HG02642 (cell line): ENCODE results near the gene CYP4V2.

Experiments used
- ATAC-seq: cut with Tn5 transposase; IDR thresholded peaks from one replicate; pipeline ENCODE4 v1.9.1; 2021; ENCODE audit warnings: mild to moderate bottlenecking; ENCODE audit not compliant: unreplicated experiment, poor library complexity

The CYP4V2 gene

DNA sequence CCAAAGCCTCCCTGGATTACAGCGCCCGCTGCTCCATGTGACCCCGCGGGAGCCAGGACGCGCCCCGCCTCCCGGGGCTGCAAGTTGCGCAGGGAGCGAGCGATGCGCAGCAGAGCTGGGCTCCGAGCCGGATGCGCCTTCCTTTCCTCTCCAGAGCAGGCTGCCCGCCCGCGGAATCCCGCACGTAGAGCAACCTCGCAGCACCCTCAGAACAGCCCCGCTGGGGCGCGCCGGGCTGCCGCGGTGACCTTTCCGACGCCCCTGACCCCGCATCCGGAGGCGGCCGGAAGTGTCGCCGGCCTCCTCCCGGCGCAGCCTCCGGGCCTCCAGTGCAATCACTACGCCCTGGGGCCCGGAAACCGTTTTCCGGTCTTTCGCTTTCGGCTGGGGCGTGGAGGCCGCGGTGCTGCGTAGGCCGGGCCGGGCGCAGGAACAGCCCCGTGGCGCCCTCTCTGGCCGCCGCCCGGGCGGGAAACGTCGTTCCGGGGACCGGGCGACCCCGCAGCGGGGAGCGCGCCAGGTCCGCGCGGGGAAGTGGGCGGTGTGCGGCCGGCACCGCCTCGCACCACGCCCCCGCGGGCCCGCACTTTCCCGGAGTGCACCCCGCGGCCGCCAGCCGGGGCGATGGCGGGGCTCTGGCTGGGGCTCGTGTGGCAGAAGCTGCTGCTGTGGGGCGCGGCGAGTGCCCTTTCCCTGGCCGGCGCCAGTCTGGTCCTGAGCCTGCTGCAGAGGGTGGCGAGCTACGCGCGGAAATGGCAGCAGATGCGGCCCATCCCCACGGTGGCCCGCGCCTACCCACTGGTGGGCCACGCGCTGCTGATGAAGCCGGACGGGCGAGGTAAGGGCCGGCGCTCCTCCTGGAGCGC lies at the start of gene CYP4V2:
CYP4V2 (plus strand) TSS at position 368 of the 866 bp plus-strand sequence; CDS start at position 625, 257 bp downstream.
- ATAC-seq = peak; percentile 86

DNA sequence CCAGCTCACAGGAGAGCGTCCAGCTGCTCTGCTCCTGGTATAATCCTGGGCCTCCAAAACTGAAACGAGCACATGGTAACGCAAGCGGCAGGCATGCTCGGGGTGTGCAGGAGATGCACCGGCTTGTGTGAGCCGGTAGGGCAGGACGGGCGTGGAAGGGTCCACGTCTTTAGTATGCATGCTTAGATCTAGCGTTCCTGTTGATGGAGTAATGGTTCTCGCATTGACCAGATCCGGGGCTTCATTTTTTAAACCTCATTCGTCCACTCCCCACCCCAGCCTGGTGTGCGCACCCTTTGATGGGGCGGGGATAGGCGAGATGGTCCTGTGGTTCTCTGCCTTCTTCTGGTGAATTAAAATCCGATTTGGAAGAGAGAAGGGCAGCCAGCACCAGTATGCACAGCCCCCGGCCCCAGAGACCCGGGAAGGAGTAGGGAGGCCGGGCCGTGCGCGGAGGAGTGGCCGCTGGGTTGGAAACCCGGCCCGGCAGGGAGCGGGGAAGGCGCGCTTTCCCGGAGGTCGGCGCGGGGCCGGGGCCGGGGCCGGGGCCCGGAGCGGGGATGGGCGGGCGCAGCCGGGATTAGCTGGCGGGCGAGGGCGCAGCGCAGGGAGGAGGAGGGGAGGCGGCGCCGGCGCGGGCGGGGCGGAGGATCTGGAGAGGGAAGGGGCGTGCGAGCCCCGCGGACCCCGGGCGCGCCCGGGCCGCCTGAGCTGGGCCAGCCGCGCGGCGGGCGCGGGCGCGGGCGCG lies 47.0 kb upstream of the CYP4V2 start:
- ATAC-seq = peak; percentile 56

DNA sequence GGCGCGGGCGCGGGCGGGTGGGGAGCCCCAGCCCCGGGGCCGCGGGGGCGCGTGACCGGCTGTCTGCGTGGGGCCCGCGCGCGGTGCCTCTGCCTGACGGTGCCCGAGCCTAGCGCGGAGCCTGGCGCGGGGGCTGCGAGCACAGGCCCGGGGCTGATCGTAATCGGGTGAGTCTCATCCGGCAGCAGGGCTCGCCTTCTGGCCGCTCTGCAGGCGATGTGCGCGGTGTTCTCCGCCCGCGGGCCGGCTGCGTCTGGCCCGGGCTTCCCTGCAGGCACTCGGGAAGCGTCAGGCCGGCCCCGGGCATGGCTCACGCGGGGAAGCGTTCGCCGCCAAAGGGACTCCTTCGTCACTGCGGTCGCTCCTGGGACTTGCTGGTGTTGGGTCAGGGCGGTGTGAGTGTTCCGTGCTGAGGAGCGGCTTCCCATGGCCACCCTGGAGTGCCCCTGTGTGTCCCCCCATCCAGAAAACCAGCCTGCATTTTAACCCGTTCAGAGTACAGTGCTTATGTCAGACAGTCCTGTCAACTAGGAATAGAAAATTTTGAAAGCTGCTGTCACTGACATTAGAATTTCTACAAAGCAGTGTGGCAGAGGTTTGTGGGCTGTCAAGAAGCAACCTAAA lies 46.3 kb upstream of the CYP4V2 start:
- peak; percentile 45 for ATAC-seq

DNA sequence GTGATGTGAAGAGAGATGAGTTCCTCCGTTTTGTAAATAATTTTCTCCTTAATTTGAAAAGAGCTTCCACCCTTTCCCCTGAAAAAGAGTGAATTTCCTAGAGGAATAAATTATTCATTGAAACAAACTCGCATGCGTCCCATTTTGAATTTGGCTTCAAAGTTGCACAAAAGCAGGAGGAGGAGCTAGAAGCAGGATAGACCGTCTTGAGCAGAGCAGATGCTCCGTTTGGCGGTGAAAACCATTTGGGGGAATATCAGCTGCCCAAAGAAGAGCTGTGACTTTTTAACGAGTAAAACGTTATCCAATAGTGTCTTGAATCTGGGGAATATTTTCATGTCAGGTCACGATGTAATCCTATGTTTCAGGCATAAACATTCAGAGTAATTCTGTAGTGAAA lies 44.9 kb upstream of the CYP4V2 start:
- ATAC-seq = no peak

DNA sequence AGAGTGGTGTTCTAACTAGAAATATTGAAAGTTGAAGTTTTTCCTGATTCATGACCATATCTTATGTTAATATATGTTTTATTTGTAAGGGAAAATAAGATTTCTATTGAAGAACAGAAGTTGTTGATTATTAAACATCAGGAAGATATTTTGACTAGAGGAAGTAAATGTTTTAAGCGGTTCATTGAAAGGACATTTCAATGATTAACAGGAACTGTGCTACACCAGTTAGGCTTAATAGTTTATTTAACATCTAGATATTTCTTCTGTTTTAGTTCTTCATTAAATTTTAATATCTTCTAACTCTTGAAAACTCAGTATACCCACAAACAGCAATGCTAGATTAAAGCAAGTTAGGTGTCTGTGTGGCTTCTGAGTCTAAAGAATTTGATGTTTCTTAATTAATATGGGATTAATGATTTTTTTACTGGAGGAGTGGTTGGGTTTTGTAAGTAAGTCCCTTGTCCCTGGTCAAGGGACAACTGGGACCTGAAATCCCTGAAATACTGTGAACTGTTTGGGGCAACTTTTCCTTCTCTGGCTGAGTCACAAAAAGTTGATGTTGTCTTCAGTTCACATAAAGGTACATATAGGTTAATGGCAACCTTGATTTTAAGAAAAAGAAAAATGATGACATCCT lies 42.9 kb upstream of the CYP4V2 start:
- ATAC-seq = no peak

DNA sequence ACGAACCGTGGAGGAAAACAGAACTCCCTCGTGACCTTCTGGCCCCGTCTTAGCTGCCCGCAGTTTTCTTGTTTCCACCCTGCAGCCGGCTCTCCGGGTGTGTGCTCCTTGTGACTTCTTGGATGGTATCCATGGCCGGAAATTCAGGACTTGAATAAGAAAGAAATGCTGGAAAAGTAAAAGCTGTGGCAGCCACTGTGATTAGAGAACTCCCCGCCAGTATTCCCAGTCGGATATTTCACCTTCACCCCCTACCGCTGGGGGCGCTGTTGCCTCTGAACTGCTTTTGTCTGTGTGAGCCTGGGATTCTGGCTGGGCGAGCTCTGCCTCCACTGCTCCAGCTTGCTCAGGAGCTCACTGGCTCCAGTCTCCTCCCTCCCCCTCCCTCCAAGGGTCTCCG lies 41.5 kb upstream of the CYP4V2 start:
- no peak for ATAC-seq

DNA sequence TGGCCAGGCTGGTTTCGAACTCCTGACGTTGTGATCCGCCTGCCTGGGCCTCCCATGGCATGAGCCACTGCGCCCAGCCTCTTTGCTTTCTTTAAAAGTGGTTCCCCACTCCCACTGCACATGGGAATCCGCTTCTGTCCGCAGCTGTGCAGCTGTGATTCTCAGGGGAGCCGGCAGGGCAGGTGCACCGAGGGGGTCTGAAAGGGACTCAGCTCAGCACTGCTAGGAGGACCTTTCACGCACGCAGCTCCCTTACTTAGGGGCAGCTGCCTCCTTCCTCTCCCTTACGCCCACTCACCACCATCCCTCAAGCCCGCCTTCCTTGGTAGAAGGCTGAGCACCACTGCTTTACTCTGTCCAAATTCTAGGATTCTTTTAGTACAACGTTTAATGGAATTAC lies 40.4 kb upstream of the CYP4V2 start:
- no peak for ATAC-seq

DNA sequence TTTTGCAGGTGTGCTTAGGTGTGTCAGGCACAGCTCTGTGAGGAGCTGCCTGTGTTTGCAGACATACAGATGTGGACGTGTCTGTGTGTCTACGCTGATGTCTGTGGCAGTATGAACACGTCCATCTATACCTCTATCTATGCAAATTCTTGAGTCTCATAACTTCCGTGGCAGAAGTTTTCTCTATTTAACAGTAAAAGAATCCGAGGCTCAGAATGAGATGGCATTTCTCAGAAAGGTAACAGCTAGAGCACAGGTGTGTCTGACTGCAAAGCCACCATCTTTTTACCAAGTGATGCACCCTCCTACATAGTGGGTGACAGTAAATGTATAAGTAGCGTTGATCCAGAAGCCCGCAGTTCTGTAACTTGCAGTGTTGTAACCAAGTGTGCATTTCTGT lies 39.9 kb upstream of the CYP4V2 start:
- ATAC-seq = no peak

DNA sequence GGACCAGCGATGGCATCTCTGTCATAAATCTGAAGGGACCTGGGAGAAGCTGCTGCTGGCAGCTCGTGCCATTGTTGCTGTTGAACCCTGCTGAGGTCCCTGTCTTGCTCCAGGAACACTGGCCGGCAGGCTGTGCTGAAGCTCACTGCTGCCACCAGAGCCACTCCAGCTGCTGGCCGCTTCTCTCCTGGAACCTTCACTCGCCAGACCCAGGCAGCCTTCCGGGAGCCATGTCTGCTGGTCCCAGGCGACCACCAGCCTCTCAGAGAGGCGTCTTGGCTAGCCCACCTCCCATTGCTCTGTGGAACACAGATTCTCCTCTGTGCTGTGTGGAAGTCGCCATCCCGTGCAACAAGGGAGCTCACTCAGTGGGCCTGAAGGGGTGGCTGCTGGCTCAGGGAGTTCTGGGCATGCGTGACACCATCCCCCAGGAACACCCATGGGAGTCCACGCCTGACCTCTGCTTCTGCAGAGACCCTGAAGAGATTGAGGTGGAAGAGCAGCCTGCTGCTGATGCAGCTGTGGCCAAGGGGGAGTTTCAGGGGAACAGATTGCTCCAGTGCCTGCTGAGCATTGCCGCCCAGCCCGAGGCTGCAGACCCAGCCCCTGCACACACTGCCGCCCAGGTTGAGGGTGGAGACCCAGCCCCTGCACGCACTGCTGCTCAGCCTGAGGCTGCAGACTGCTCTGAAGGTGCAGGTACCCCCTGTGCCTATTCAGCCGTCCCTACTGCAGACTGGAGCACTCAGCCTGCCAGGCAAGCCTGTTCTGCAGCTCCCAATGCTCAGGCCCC lies 33.1 kb upstream of the CYP4V2 start:
- peak; percentile 37 for ATAC-seq

DNA sequence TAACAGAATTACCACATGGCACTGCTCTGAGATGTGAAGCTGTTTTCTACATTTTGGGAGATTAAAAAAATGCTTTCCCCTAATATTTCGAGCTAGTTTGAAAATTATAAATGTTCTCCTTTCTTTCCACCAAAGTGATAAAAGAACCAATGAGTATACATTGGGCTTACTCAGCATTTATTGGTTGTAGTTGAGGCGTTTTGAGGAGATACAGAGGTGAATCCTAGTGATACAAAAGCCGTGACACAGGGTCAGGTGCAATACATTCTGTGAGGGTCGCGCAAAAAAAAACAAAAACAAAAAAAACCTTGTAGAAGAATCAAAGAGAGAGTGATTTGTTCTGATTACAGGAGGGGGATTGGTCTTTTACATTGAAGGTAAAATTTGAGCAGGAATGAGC lies 32.4 kb upstream of the CYP4V2 start:
- no peak for ATAC-seq

DNA sequence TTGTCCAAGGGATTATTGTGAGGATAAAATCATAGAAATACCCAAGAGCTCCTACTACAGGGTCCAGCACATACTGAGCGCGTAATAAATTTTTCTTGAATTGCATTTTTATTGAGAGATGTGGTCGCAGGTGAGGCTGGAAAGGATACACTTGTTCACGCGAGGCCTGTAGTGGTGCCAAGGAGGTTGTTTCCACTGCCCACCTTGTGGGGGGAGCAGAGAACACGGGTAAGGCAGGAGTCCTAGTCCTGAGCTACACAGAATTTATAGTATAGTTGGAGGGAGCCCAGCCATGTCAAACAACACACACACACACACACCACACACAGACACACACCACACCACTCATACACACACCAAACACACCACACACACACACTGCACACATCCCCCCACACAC lies 31.8 kb upstream of the CYP4V2 start:
- ATAC-seq = no peak

DNA sequence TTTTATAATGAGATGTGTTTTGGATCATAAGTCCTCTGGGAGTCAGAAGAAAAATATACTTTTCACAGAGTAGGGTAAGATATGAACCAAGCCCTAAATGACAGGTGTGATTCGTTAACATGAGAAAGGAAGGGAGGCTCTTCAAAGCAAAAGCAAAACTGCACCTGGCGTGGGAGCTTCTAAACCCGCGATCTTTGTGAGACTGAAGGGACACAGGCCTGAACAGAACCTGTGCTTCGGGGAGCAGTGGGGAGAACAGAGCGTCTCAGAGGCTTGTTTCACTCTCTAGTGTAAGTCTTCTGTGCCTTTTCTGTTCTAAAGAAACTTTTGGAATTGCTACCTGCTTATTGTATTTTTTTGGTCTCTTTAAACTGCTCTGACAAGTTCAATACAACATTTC lies 30.2 kb upstream of the CYP4V2 start:
- ATAC-seq = peak; percentile 87

DNA sequence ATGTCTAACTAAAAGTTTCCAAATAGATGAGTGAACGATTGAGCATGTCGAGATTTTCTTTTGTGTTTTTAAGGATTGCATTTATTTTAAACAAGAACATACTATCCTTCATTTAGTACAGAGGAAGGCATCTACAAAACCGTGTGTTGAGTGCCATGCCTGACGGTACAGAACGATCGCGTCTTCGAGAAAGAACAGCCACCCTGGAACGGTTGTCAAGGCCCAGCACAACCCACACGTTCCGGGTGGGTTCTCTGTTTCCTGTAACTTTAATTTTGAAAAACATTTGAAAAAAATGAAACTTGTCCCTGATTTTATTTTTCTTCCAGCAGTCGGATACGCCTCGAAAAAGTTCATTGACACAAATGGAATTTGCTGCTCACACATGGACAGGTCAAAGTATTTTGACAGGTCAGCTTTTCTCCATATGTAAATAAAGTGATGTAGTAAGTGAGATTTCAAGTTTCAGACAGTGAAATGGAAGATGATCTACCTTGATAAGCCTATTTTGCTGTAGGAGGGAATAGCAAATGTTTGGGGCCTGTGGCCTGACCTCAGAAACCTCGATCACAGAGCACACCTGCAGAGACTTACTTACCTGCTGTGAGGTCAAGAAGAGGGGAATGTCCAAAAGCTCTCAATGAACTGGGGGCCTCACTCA lies 24.4 kb upstream of the CYP4V2 start:
- ATAC-seq = no peak

DNA sequence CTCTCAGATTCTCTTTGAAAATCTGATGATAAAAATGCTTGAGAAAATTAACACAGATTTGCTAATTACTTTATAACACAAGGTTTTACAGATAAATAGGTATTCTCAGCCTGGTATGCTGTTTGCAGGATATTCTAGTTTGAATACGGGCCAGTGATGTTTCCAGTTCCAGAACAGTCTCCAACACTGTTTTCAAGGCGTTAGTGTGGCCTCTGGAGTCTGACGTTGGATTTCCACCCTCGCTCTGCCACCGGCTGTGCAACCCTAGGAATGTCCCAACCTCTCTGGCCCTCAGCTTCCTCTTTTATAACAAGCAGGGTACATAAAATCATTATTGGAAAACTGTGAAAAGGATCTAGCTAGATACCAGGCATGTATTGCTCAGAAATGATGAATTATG lies 23.8 kb upstream of the CYP4V2 start:
- ATAC-seq = no peak

DNA sequence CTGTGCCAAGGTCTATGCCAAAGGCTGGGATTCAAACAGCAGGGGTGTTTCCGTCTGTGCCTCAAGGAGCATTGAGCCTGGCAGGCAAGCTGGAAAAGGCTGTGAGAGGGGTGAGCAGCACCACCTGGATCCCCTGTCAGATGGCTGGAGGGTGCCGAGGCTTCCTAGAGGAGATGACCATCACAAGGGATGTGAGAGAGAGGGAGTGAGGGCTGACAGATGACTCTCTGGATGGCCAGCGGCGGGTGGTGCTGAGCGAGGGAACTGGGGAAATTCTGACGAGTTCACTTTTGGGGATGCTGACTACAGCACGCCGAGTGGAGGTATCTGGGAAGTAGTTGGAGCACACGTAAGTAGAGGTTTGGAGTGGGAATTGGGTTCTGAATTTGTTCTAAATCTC lies 22.6 kb upstream of the CYP4V2 start:
- ATAC-seq = no peak

DNA sequence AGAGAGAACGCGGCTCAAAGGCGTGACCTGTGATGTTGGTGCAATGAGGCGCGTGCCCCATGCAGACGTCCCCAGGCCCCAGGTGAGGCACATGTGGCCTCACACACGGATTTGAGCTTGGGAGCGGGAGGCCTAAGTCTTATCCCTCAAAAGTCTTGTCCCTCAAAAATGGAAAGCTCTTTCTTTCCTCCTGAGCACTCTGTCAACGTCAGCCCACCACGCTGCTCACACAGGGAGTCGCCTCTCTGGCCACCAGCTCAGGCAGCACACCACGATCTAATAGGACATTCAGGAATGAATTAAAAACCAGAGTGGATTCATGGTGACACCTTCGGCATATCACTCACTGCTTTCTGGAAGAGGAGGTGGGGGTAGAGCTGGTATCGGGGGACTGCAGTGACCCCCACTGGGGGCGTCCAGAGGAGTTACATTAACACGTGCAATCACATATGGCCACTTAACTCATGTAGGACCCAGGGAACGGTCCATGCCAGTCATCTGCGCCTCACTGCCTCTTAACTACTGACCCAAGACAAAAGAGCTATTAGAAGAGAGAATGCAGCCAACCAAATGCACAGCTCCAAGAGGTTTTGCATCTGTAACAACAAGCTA lies 21.9 kb upstream of the CYP4V2 start:
- ATAC-seq = no peak

DNA sequence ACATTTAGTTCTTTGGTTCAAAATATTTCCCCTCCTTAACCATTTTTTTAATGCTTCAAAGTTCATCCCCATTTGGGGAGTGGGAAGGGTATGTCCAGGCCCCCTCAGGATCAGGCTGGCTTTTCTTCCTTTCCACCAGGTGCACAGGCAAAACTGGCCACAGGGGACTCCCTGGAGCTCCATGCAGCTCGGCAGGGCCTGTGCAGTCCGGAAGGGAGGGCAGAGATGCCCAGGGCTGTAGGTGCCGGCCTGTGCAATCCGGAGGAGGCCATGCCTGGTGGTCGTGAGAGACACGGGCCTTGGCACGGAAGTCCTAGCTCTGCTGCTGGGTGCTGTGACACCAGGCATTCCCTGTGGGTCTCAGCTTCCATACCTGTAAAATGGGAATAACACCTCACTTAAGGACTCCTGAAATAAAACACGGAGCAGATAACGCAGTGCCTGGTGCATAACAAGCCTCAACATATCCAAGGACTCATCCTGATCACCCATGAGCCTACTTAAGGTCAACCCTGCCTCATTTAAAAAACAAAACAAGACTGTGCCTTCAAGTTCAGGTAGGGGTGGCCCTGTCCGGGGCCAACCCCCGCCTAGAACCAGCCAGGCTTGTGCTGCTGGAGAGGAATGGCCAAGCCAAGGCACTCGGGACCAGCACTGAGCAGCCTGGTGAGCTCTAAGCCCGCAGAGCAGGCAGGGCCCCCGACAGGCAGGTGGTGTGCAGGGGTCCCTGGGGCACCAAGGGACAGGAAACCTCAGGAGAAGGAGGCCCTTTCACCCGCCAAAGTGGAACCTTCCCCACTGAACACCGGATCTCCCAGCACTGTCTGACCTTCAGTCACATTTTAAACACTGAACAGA lies 21.2 kb upstream of the CYP4V2 start:
- no peak for ATAC-seq

DNA sequence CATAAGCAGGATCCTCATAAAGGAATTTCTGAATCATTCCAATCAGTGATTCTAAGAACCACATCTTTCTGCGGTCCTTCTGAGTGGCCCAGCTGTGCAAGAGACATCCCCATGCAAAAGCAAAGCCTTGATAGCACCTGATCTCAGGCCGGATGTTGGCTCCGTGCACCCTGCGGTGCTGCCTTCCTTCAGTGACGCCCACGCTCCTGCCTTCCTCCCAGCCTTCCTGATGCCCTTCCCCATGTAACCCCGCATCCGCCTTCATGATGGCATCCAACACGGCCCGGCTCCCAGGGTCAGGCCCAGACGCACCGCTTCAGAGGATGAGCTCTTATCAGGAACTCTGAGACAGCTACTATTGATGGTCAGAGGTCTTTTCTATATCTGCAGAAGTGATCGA lies 20.4 kb upstream of the CYP4V2 start:
- ATAC-seq = no peak
